Stimulated activated CD4-positive, alpha-beta T cell treated with anti-CD3 and anti-CD28 coated beads, Interleukin-4, amount 100 ng/mL, for 48 hours (primary cell): ENCODE data around the gene TP53TG3.
"Not testable (repeated sequence)": the region's sequence is repeated elsewhere in the genome, so short reads cannot be mapped to it uniquely, and the experiment has no call there.

Experiments
- DNase-seq, 2 donors: peaks; one replicate each; pipeline ENCODE4 v3.0.0-alpha.2; 2020; ENCODE audit warnings: low read depth in 2 of 2

Gene TP53TG3

GRCh38 chr16:32676065-32676464 lies at the start of gene TP53TG3:
TSS of gene TP53TG3 (minus strand) at chr16:32676165. CDS start at chr16:32676097, 68 bp downstream.
- DNase-seq = not testable (repeated sequence)

- not testable (repeated sequence) for DNase-seq
These were observed 25.1 kb downstream of the TP53TG3 start for GRCh38 chr16:32650876-32651275.

- DNase-seq = not testable (repeated sequence)
These were observed 28.4 kb downstream of the TP53TG3 start for GRCh38 chr16:32647562-32647961.

GRCh38 chr16:32646780-32647179 lies 29.2 kb downstream of the TP53TG3 start:
- not testable (repeated sequence) for DNase-seq

- not testable (repeated sequence) for DNase-seq
These were observed 29.8 kb downstream of the TP53TG3 start for GRCh38 chr16:32646177-32646576.

- not testable (repeated sequence) for DNase-seq
These were observed 30.6 kb downstream of the TP53TG3 start for GRCh38 chr16:32645278-32645908.

GRCh38 chr16:32644715-32645114 lies 31.2 kb downstream of the TP53TG3 start:
- not testable (repeated sequence) for DNase-seq

GRCh38 chr16:32637614-32638013 lies 38.4 kb downstream of the TP53TG3 start:
- DNase-seq = not testable (repeated sequence)

GRCh38 chr16:32632096-32632495 lies 43.9 kb downstream of the TP53TG3 start:
- not testable (repeated sequence) for DNase-seq
